NCI-H1092 (cell line): ENCODE results near the gene ENDOD1.
A peak's percentile ranks its signal among the peaks of the same experiment; 100 is the strongest.

Source experiments
- DNase-seq: peaks from one replicate; lab custom pipeline; 2025; lab: John Stamatoyannopoulos, UW

The ENDOD1 gene

GRCh38 chr11:95144313-95145235, 54.9 kb downstream of the ENDOD1 start:
- DNase-seq: no peak

- DNase-seq: no peak
Measured at GRCh38 chr11:95145430-95146060, 55.9 kb downstream of the ENDOD1 start.

- no peak for DNase-seq
Measured at GRCh38 chr11:95147364-95147905, 57.8 kb downstream of the ENDOD1 start.

- DNase-seq: no peak
Measured at GRCh38 chr11:95148406-95148805, 58.8 kb downstream of the ENDOD1 start.

- DNase-seq: no peak
Measured at GRCh38 chr11:95148938-95149337, 59.3 kb downstream of the ENDOD1 start.

- no peak for DNase-seq
Measured at GRCh38 chr11:95149651-95150364, 60.2 kb downstream of the ENDOD1 start.

GRCh38 chr11:95150956-95151684, 61.5 kb downstream of the ENDOD1 start:
- DNase-seq: peak; percentile 94

- no peak for DNase-seq
Measured at GRCh38 chr11:95152876-95153856, 63.5 kb downstream of the ENDOD1 start.

GRCh38 chr11:95153857-95154246, 64.2 kb downstream of the ENDOD1 start:
- no peak for DNase-seq

GRCh38 chr11:95154514-95154913, 64.9 kb downstream of the ENDOD1 start:
- DNase-seq: peak; percentile 63

- DNase-seq: no peak
Measured at GRCh38 chr11:95155385-95155784, 65.7 kb downstream of the ENDOD1 start.

GRCh38 chr11:95156133-95156721, 66.6 kb downstream of the ENDOD1 start:
- no peak for DNase-seq

GRCh38 chr11:95156916-95157541, 67.4 kb downstream of the ENDOD1 start:
- DNase-seq: no peak

- DNase-seq: no peak
Measured at GRCh38 chr11:95157824-95158223, 68.2 kb downstream of the ENDOD1 start.

- DNase-seq: no peak
Measured at GRCh38 chr11:95161248-95161647, 71.6 kb downstream of the ENDOD1 start.

- no peak for DNase-seq
Measured at GRCh38 chr11:95163106-95163505, 73.5 kb downstream of the ENDOD1 start.

GRCh38 chr11:95165638-95166037, 76.0 kb downstream of the ENDOD1 start:
- DNase-seq: no peak

GRCh38 chr11:95166781-95167180, 77.1 kb downstream of the ENDOD1 start:
- no peak for DNase-seq

GRCh38 chr11:95170294-95170693, 80.6 kb downstream of the ENDOD1 start:
- DNase-seq: no peak
